Lower leg skin (tissue), 4 donors: ENCODE results near the gene TMEM242. TPM values are rescaled to one million over a fixed set of nuclear protein-coding genes. Genes with fewer than 3 reads are reported as not detected.
"Not testable (repeated sequence)": the region's sequence is repeated elsewhere in the genome, so short reads cannot be mapped to it uniquely, and the experiment has no call there.

Source experiments
- DNase-seq, 2 donors: peaks; one replicate each; pipeline ENCODE4 v3.0.0-alpha.2; 2019; ENCODE audit warnings: low spot score in 2 of 2
- H3K4me3 ChIP-seq: fragments of 200-600 bp; sonication (generic); 2 replicates; pipeline ENCODE4 v1.5.1; 2017; ENCODE audit warnings: mild to moderate bottlenecking, low read depth; ENCODE audit not compliant: poor library complexity, severe bottlenecking
- POLR2A ChIP-seq, 2 donors: fragments of 450-650 bp; IDR thresholded peaks; one replicate each; pipeline ENCODE4 v1.6.1; 2016 to 2017; ENCODE audit warnings: antibody characterized with exemption in 2 of 2, mild to moderate bottlenecking in 1 of 2, moderate library complexity in 1 of 2
- WGBS, 2 donors: methylation state at CpG; one replicate each; pipeline ENCODE4 v1.1.5; 2018; 5-methylcytosine and 5-hydroxymethylcytosine counted together
- intact Hi-C: fragments of 100-400 bp; cut with DNase I; formaldehyde crosslinking; loops from one replicate; pipeline ENCODE4 v1.15.0; 2023; ENCODE audit warnings: low total_unique reads
- total RNA-seq, 4 donors: library from RNA; depleted of rRNA; stranded (reverse); fragments of >200 nt; gene quantifications; one replicate each; pipeline ENCODE4 v1.1.0, GENCODE V29; 2016
- TF ChIP-seq, protein P1 (sequence below), 3 donors: fragments of 450-650 bp; IDR thresholded peaks; one replicate each; pipeline ENCODE4 v1.5.1; 2016; ENCODE audit warnings: antibody characterized with exemption in 3 of 3, mild to moderate bottlenecking in 3 of 3, moderate library complexity in 2 of 3

TMEM242 gene
- total RNA-seq, 4 donors from 2014 or later, result 4.5 to 6.7 (median 4.8) TPM

DNA sequence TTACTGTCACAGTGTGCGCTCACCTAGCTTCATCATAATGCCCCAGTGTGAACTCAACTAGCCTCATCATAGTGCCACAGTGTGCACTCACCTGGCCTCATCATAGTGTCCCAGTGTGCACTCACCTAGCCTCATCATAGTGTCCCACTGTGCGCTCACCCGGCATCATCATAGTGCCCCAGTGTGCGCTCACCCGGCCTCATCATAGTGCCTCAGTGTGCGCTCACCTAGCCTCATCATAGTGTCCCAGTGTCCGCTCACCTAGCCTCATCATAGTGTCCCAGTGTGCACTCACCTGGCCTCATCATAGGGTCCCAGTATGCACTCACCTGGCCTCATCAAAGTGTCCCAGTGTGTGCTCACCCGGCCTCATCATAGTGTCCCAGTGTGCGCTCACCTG lies 10.6 kb downstream of the TMEM242 start:
- H3K4me3 ChIP-seq, result no peak overlapping the region
- TF ChIP-seq, protein P1, sequence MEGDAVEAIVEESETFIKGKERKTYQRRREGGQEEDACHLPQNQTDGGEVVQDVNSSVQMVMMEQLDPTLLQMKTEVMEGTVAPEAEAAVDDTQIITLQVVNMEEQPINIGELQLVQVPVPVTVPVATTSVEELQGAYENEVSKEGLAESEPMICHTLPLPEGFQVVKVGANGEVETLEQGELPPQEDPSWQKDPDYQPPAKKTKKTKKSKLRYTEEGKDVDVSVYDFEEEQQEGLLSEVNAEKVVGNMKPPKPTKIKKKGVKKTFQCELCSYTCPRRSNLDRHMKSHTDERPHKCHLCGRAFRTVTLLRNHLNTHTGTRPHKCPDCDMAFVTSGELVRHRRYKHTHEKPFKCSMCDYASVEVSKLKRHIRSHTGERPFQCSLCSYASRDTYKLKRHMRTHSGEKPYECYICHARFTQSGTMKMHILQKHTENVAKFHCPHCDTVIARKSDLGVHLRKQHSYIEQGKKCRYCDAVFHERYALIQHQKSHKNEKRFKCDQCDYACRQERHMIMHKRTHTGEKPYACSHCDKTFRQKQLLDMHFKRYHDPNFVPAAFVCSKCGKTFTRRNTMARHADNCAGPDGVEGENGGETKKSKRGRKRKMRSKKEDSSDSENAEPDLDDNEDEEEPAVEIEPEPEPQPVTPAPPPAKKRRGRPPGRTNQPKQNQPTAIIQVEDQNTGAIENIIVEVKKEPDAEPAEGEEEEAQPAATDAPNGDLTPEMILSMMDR (IDR thresholded peaks at IDR 0.05), result no peak
- no peak for TF ChIP-seq POLR2A (IDR thresholded peaks at IDR 0.05)
- DNase-seq, result no peak
- intact Hi-C loops, result no loop called here
- 69 to 76% methylated on average over 9 of the region's 9 CpGs for WGBS, 2 donors

DNA sequence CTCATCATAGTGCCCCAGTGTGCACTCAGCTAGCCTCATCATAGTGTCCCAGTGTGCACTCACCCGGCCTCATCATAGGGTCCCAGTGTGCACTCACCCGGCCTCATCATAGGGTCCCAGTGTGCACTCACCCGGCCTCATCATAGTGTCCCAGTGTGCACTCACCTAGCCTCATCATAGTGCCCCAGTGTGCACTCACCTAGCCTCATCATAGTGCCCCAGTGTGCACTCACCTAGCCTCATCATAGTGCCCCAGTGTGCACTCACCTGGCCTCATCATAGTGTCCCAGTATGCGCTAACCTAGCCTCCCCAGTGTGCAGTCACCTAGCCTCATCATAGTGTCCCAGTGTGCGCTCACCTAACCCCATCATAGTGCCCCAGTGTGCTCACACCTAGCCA lies 12.6 kb downstream of the TMEM242 start:
- intact Hi-C loops, H3K4me3 ChIP-seq, DNase-seq: not testable (repeated sequence)
- 66 to 68% methylated on average over 4 to 5 of the region's 5 CpGs for WGBS, 2 donors

DNA sequence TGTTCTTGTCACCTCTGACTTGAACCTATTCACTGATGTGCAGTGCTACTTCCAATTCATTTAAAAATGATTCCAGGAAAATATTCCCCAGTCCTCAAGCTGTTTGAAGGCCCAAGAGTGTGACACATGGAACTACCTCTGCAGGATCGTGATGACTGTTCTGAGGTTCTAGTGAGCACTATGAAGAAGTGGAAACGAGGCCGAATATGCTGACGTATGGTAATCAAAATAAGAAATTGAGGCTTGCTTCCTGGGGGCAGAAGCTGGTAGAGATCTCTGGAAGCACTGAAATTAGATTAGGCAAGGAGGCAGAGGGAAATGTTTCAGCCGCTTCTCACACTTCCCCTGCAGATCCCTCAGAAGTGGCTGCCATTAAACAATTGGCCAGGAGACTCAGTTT lies 15.7 kb downstream of the TMEM242 start:
- WGBS, 2 donors, result 76 to 82% methylated on average over 5 of the region's 5 CpGs
- intact Hi-C loops, result no loop called here
- H3K4me3 ChIP-seq, result no peak overlapping the region
- no peak for TF ChIP-seq POLR2A (IDR thresholded peaks at IDR 0.05)
- TF ChIP-seq, protein P1 (IDR thresholded peaks at IDR 0.05), result no peak
- DNase-seq, result no peak

- no peak for DNase-seq
- no peak overlapping the region for H3K4me3 ChIP-seq
- intact Hi-C loops, result no loop called here
- TF ChIP-seq POLR2A (IDR thresholded peaks at IDR 0.05), result no peak
- TF ChIP-seq, protein P1 (IDR thresholded peaks at IDR 0.05), result no peak
- WGBS, 2 donors, result 81 to 84% methylated on average over 9 of the region's 9 CpGs
These were observed 17.4 kb downstream of the TMEM242 start for GRCh38 chr6:157305670-157306653.

- WGBS, 2 donors, result 66 to 70% methylated on average over 12 of the region's 12 CpGs
- H3K4me3 ChIP-seq, result no peak overlapping the region
- TF ChIP-seq, protein P1 (IDR thresholded peaks at IDR 0.05), result no peak
- no peak for TF ChIP-seq POLR2A (IDR thresholded peaks at IDR 0.05)
- DNase-seq, result peak in 1 of 2 donors; percentile 81
- intact Hi-C loops, result no loop called here
These were observed 18.2 kb downstream of the TMEM242 start for GRCh38 chr6:157304899-157305663.

- intact Hi-C loops, result no loop called here
- DNase-seq, result no peak
- TF ChIP-seq, protein P1 (IDR thresholded peaks at IDR 0.05), result no peak
- no peak for TF ChIP-seq POLR2A (IDR thresholded peaks at IDR 0.05)
- WGBS, 2 donors, result 63 to 67% methylated on average over 4 of the region's 4 CpGs
- H3K4me3 ChIP-seq, result no peak overlapping the region
These were observed 20.6 kb downstream of the TMEM242 start for GRCh38 chr6:157302736-157303135.
